Ramos (cell line): ENCODE measurements around the gene SLC15A5.

ENCODE experiments used
- in situ Hi-C: fragments of 300-500 bp; cut with MboI; formaldehyde crosslinking; loops from one replicate; pipeline ENCODE4 v1.14.3; 2022; ENCODE audit warnings: low sequenced_read_pairs; ENCODE audit not compliant: unreplicated experiment

Gene SLC15A5, protein sequence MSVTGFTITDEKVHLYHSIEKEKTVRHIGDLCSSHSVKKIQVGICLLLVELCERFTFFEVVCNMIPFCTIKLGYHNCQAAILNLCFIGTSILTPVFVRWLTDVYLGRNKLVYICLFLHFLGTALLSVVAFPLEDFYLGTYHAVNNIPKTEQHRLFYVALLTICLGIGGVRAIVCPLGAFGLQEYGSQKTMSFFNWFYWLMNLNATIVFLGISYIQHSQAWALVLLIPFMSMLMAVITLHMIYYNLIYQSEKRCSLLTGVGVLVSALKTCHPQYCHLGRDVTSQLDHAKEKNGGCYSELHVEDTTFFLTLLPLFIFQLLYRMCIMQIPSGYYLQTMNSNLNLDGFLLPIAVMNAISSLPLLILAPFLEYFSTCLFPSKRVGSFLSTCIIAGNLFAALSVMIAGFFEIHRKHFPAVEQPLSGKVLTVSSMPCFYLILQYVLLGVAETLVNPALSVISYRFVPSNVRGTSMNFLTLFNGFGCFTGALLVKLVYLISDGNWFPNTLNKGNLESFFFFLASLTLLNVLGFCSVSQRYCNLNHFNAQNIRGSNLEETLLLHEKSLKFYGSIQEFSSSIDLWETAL

DNA sequence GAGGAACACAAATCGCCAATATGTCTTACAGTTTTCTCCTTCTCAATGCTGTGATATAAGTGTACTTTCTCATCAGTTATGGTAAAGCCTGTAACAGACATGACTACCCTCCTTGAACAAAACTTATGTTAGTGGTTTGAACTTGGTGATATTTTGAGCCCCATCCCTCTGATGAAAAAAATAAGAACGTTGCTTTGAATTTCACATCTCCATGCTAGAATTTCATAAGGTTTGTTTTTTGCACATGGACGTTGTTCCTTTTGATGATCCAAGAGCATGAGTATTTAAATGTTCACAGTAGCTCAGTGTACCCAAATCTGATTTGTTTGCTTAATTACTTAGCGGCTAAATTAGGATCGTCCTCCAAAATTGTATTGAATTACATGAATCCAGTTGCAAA lies at the start of gene SLC15A5:
Gene SLC15A5 (minus strand): TSS at position 101 of the 400 bp plus-strand sequence. CDS start 0 bp downstream, at position 101.
- in situ Hi-C loops, result no loop called here

DNA sequence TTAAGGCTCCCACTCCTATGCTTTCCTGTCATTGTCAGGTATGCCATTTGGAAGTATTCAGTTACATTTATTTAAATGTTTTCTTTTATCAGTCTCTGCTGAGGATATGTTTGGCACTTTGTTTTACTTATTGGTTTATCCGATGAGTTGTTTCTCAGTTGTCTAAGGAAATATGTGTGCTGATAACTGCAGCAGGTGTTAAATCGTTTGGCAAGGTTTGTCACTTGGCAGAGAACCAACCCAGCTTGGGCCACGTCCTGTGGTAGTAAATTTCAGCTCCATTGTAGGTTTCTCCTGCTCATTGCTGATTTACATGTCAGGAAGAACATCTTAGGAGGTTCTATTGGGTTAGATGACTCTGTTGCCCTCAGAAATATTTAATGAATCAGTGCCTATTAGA lies 47.9 kb upstream of the SLC15A5 start:
- in situ Hi-C loops, result no loop called here

DNA sequence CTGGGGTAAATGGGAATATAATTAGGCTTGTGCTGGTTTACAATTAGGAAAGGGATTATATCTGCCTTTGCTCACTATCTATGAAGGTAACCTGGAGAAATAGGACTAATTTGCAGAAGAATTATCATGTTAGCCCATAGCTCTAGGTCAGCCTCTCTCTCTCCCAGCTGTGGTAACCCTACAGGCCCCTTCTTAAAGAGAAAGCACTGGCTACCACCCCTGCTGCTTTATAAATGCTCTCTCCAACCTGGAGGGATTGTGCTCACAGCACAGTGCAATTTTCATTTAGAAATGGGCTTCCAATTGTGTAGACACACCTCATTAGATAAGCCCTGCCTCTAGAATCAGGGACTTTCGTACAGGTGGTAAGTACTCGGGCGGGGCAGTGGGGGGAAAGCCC lies 47.3 kb upstream of the SLC15A5 start:
- in situ Hi-C loops, result no loop called here

DNA sequence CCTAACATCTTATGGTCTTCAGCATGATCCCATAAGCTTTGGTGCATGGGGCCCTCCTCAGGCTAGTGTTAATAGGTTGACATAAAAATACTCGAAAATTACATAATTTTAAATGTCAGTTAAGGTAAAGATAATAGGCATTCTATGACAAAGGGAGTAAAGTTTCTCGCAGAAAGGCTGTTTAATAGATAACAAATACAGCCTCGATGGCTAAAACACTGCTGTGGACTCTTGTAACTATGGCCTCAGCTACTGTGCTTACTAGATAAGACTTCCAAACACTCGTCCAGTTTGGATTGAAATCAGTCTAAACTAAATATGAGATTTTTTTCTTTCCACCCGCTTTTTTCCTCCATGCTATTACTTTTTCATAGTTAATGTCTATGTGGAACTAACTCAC lies 46.8 kb upstream of the SLC15A5 start:
- in situ Hi-C loops, result no loop called here

DNA sequence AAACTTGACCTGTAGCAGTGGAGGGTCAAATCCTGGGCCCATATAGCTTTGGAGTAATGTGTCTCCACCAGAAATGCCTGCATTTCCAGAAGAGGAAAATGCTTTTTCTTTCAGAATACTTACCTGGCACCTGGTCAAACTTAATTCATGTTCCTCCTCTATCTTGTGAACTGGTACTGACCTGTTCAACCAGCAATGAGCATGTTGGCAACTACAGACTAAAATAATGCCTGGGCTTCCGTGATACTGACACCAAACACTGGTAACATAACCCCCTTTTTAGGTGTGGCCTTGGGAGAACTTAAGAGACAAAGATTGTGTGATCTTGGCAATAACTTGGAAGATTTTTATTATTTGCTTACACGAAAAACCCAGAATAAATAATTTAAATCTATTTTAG lies 46.2 kb upstream of the SLC15A5 start:
- in situ Hi-C loops, result no loop called here

DNA sequence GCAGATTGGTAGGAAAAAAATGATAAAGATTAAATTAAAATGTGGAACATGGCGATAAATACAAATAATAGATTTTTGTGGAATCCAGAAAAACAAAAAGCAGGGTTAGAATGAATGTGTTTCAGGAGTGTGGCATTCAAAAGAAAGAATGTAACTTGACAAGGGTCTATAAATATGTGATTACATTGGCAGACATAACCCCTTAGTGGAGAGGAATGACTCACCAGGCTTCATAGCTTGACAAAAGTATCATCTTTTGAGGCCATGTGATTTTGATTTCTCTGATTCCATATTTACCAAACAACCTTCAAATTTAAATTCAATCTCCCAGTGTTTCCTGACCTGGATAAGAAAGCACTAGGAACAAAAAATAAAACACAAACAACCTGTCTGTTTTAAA lies 45.5 kb upstream of the SLC15A5 start:
- in situ Hi-C loops, result no loop called here

DNA sequence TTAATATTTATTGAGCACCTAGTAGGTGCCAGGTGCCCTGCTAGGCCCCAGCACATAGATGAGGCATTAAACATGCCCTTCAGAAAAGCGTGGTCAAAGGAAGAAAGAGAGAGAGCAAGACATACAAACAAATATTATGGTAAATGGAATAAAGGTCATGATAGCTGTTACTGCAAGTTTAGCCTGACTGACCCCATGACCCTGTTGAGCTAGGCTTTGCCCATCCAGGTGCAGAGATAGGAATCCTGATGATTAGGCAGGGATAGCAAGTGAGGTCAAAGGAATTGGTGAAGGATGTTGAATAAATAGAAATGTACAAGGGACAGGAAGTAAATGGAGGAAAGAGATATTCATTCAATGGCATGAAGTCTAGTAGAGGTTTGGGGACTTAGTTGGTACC lies 33.4 kb upstream of the SLC15A5 start:
- in situ Hi-C loops, result no loop called here

DNA sequence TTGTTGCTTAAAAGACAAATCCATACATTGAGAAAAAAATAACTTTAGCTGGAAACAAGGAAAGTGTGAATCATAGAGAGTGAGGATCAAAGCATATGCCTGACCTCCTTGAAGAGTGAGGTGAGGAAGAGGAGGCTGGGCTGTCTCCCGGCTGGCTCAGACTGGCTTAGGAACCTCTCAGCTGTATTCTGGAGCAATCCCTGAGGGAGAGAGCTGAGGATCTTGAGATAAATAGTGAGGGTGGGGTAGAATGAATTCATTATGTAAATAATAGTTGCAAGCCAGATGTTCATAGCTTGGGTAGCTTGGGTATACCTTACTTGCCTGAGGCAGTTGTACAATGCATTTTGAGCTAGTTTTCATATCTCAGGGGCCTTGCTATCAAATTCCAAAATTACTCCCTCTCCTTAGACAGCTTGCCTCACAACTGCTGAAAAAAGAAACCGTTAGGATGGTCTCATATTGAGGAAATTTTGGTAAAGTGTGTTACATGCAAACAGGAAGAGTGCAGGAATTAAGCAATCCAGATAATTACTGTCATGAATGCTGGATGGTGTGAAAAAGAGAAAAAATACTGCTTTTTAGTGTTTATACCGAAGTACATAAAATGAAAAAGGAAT lies 30.5 kb upstream of the SLC15A5 start:
- in situ Hi-C loops, result no loop called here

DNA sequence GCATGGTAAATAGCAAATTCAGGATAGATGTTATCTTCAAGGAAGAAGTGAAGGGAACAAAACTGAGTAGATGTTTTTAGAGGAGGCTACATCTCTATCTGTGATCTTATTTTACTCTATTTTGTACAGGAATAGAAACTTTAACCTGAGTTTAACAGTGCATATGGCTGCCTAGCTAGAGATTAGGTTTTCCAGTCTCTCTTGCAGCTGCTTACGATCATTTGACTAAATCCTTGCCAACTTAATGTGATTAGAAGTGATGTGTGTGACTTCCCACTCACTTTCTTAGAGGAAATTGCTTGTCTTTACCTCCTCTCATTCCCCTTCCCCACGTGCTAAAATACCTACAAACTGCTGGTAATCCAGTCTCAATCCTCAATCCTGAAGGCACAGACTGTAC lies 26.5 kb upstream of the SLC15A5 start:
- in situ Hi-C loops, result no loop called here

DNA sequence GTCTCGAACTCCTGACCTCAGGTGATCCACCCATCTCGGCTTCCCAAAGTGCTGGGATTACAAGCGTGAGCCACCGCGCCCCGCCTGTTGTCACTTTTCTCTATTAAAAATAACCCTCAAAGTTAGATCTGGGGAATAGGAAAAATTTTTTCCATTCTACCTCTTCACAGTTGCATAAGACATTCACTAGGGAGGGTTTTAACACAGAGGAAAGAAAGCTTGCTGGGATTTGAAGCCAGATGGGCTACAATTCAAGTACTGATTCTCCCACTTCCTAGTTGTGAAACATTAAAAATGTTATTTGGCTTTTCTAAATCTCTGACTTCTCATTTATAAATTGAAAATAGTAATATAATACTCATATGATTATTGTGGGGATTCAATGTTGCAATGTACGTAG lies 23.3 kb upstream of the SLC15A5 start:
- in situ Hi-C loops, result no loop called here

DNA sequence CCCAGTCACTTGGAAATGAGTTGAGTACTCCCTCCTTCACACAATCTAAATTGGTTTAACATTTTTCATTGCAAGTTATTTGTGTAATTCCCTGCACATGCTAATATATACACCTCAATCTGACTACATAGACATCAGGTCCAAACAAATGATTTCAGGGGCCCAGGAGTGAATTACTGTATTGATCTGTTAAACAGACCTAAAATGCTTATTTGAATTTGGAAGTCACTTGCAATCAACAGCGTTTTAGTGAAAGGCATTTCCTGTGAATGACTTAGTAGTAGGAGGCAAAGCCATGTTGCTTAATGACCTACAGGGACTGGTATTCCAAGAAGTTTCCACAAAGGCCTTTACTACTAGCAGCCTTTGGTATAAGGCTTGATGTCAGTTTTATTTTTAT lies 22.6 kb upstream of the SLC15A5 start:
- in situ Hi-C loops, result no loop called here

DNA sequence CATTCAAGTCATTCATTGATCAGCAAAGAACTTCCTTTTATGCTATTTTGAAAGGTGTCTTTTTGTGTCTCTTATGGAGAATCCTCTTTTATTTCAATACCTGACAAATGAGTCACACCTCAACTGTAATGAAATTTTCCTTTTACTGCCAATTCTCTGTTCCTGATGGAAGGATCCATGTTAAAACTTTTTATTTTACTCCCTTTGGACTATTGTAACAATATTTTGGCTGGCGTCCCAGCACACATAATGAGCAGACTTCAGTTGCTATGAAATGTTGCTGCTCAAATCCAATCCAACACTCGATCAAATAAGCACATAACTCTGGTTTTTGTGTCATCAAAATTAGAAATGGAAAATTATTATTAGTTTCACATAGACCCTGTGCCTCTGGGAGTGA lies 21.9 kb upstream of the SLC15A5 start:
- in situ Hi-C loops, result no loop called here

DNA sequence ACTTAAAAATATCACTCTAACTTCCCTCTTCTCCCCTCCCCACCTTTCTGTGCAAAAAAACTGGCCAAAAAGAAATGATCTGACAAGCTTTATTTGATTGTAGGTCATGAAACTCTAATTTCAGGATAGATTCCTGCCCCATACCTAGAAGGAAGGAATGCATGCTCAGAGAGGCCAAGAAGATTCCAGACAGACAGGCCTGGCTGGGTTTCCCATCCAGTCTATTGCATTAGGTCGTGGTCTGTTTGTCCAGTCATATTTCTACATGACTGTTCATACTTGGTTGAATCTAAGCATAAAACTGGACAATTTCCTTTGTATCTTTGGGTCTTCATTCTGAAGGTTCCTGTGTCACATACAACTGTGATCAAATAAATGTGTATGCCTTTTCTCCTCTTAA lies 20.0 kb upstream of the SLC15A5 start:
- in situ Hi-C loops, result no loop called here

DNA sequence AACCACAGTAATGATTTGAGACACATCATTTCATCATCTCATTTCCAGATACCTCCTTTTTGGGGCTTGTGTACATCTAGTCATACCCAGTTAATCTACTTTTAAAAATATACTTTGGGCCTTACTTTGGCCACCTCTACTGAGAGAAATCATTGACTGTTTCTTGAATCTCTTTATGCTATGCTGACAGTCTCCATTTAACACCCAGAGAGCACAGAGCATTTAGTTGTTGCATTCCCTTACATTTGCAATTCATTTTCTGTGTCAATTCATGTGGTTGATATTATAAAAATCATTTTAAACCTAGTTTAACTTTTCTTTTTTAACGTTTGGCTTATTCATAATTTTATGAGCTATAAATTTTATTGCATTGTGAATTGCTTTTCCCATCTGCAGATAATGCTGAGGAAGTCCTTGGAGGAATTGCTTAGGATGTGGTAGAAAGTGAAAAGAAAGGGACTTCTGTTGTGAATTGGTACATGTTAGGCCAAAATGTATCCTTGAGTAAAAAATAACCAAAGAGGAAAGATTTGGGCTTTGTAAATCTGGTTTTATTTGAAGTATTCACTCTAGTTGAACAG lies 17.0 kb upstream of the SLC15A5 start:
- in situ Hi-C loops, result no loop called here

DNA sequence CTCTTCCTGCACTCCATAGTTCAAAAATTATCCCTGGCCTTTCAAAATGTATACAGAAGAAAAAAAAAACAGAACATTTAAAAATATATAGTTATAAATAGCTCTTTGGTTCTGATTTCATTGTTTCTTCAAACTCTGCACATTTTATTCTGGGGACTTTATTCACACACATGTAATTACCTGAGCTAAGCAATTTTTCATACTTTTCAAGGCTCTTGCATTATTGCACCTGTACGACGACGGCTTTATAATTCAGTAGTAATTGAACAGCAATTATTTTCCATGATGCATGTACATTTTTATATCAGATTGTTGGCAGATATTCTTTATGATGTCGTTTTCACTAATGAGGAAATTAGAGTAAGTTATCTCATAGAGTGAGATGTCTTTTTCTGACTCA lies 13.5 kb upstream of the SLC15A5 start:
- in situ Hi-C loops, result no loop called here

DNA sequence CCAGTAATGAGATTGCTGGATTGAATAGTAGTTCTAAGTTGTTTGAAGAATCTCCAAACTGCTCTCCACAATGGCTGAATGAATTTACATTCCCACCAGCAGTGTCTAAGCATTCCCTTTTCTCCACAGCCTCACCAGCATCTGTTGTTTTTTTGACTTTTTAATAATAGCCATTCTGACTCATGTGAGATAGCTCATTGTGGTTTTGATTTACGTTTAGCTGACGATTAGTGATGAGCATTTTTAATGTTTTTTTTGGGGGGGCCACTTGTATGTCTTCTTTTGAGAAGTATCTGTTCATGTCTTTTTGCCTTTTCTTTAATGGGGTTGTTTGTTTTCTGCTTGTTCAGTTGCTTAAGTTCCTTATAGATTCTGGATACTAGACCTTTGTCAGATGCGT lies 8.1 kb upstream of the SLC15A5 start:
- in situ Hi-C loops, result no loop called here

DNA sequence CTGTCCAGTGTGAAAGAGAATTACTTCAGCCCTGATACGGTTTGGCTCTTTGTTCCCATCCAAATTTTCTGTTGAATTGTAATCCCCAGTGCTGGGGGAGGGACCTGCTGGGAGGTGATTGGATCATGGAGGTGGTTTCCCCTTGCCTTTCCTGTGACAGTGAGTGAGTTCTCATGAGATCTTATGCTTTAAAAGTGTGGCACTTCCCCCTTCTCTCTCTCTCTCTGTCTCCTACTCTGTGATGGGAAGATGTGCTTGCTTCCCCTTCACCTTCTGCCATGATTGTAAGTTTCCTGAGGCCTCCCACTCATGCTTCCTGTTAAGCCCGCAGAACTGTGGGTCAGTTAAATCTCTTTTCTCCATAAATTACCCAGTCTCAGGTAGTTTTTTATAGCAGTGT lies 5.5 kb upstream of the SLC15A5 start:
- in situ Hi-C loops, result no loop called here

DNA sequence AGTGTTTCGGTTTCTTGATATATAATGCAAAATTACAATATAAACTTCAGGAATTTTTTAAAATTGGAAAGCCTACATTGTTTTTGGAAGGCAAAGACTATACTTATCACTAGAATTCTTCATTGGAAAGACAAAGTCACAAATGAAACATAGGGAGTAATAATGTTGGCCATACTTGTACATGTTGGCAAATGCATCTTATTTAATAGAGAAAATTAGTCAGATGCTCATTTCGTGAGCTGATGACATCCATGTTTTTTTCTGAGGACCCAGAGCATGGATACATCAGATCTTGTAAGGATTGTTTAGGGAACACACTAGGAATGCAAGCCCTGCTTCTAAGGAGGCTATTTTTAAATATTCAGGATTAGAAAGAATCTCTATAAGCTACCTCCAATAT lies 4.6 kb upstream of the SLC15A5 start:
- in situ Hi-C loops, result no loop called here

DNA sequence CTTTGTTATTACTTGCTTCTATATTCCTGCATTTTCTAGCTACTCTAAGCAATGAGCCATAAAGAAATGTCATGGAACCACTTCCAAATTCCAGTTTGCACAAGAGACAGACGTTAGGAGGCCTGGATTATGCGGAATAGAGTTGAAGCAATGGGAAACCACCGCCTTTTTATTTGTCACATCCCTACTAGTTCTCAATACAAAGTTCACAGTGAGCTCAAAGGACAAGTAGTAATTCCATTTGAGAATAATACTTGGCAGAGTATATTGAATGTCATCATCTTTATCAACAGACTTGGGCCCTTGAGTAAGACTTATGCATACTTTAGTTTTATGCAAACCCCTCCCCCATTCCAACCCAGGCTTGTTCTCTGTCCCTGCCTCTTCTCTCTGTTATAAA lies 3.7 kb upstream of the SLC15A5 start:
- in situ Hi-C loops, result no loop called here

DNA sequence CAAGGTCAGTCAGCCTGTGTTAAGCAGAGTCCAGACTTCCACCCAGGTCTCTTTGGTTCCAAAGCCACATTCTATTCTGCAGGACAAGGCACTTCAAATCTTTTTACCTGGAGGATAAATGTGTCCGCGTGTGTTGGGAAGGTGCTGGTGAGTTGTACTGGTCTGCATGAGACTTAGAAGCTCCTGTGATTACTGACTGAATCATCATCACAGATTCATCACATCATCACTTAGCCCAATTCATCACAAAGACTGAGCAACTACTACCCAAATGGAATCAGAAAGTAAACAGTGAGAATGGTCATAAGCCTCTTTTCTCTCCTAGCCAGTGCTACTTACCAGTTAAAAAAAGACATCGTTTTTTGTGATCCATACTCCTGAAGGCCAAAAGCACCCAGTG lies 5.3 kb downstream of the SLC15A5 start:
- in situ Hi-C loops, result no loop called here

DNA sequence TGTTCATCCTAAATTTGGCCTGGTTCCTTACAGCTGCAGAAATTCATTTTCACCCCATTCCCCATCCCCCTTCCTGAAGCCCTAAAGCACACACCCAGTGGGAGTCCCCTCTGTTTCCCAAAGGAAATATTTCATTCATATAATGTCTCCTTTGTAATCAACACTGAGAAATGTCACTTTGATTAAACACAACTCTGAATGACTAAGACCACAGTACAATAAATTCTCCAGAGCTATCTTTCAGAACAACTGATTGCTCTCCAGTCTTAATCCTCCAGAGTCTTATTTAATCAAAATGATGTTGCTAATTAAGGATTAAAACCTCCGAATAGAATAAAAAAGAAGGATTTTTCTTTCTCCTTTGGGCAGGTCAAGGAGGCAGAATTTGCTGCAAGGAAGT lies 6.4 kb downstream of the SLC15A5 start:
- in situ Hi-C loops, result no loop called here
